Measurements from ENCODE around the gene HOXC12.

The HOXC12 gene

GRCh38 chr12:54005531-54005852 is 50.8 kb downstream of the HOXC12 start:
- Histone ChIP-seq H3K9me3 (ENCODE audit: control insufficient read depth, insufficient read depth, low read depth, low read length) (no peaks in the 10 kb centered on the region), H3K4me1 (ENCODE audit: control insufficient read depth, insufficient read depth, low read length) (peaks cover 37% of the 10 kb centered on the region), H3K36me3 (ENCODE audit: control insufficient read depth in 2 of 2, insufficient read depth in 1 of 2, low read length in 2 of 2) (peaks cover 8 to 15% of the 10 kb centered on the region in 2 experiments; a peak in 2 of 3 replicates), H3K4me3 (ENCODE audit: low read depth, low read length) (no peak overlapping the region), H3K27ac (ENCODE audit: extremely low read depth, low read depth, low read length) (no peak overlapping the region)
- CTCF ChIA-PET: interaction anchor here (0.6 to 7.9 kb wide), 22 partner anchors 10 to 353 kb away, joined by 3 to 111 read pairs (median 6); partner anchors contain the start of genes HOXC10, HOXC5, HOXC6 and SMUG1
- POLR2A ChIA-PET: no interaction called here
- no peak for TF ChIP-seq ZNF624 (tag by site-specific recombination; IDR thresholded peaks at IDR 0.05)
- no peak for TF ChIP-seq ZNF777 (tag by site-specific recombination; IDR thresholded peaks at IDR 0.05; ENCODE audit: borderline replicate concordance)
- peak; percentile 31; the same call in 1 of the 2 replicates for TF ChIP-seq ZBTB11 (tag by site-specific recombination; conservative IDR thresholded peaks at IDR 0.05; ENCODE audit: low read depth)
- TF ChIP-seq ZNF473 (tag by site-specific recombination; IDR thresholded peaks at IDR 0.05): no peak
- no peak for TF ChIP-seq GFI1B (tag by site-specific recombination; IDR thresholded peaks at IDR 0.05)
- TF ChIP-seq ZNF221 (tag by site-specific recombination; IDR thresholded peaks at IDR 0.05; ENCODE audit: borderline replicate concordance): no peak
- no peak for TF ChIP-seq ZNF155 (tag by site-specific recombination; IDR thresholded peaks at IDR 0.05)

- POLR2A ChIA-PET: no interaction called here
- H3K4me1 ChIP-seq (ENCODE audit: control insufficient read depth, insufficient read depth, low read length): peaks cover 40% of the 10 kb centered on the region
- TF ChIP-seq ZNF677 (tag by site-specific recombination; IDR thresholded peaks at IDR 0.05): no peak
- peak; percentile 70; the same call in 1 of the 2 replicates for TF ChIP-seq BCL11A (tag by site-specific recombination; IDR thresholded peaks at IDR 0.05; ENCODE audit: low read depth)
- TF ChIP-seq ZNF146 (tag by site-specific recombination; IDR thresholded peaks at IDR 0.05): no peak
- no peak for TF ChIP-seq ZSCAN16 (tag by site-specific recombination; IDR thresholded peaks at IDR 0.05)
- peak; percentile 88 for TF ChIP-seq CTCF (tag by site-specific recombination; IDR thresholded peaks at IDR 0.05)
- no peak for TF ChIP-seq ZNF292 (tag by site-specific recombination; IDR thresholded peaks at IDR 0.05; ENCODE audit: borderline replicate concordance, low read depth)
- no peak for TF ChIP-seq ZNF174 (tag by site-specific recombination; IDR thresholded peaks at IDR 0.05)
- TF ChIP-seq ZNF248 (tag by site-specific recombination; IDR thresholded peaks at IDR 0.05): no peak
- TF ChIP-seq TSHZ1 (tag by site-specific recombination; IDR thresholded peaks at IDR 0.05; ENCODE audit: borderline replicate concordance): no peak
- no peak for TF ChIP-seq ZNF548 (tag by site-specific recombination; IDR thresholded peaks at IDR 0.05)
- no peak for TF ChIP-seq SP2 (tag by site-specific recombination; IDR thresholded peaks at IDR 0.05)
- TF ChIP-seq ZNF843 (tag by site-specific recombination; IDR thresholded peaks at IDR 0.05): 0 out of 2 replicates have a peak, but pooled peaks have one; percentile 37
- no peak for TF ChIP-seq SALL2 (tag by site-specific recombination; IDR thresholded peaks at IDR 0.05; ENCODE audit: borderline replicate concordance)
- peak; percentile 36; the same call in 1 of the 2 replicates for TF ChIP-seq ZNF629 (tag by site-specific recombination; IDR thresholded peaks at IDR 0.05)
- no peak for TF ChIP-seq ZNF26 (tag by site-specific recombination; IDR thresholded peaks at IDR 0.05)
Measured at GRCh38 chr12:54005853-54006558, 51.3 kb downstream of the HOXC12 start.

More at GRCh38 chr12:54005853-54006558, 51.3 kb downstream of the HOXC12 start:
- no peaks in the 10 kb centered on the region for H3K9me3 ChIP-seq (ENCODE audit: control insufficient read depth, insufficient read depth, low read depth, low read length)
- H3K27ac ChIP-seq (ENCODE audit: extremely low read depth, low read depth, low read length): peak overlapping the region; percentile 45; the same call in 1 of the 2 replicates
- CTCF ChIA-PET: interaction anchor here (0.6 to 7.9 kb wide), 27 partner anchors 10 to 353 kb away, joined by 3 to 111 read pairs (median 7); partner anchors contain the start of genes HOXC10, HOXC5, HOXC6 and SMUG1
- H3K36me3 ChIP-seq (ENCODE audit: control insufficient read depth in 2 of 2, insufficient read depth in 1 of 2, low read length in 2 of 2): peaks cover 8 to 15% of the 10 kb centered on the region in 2 experiments; a peak in 2 of 3 replicates
- H3K4me3 ChIP-seq (ENCODE audit: low read depth, low read length): no peak overlapping the region

All from HEK293 (cell line).